Astrocyte of the cerebellum (primary cell): Measurements from ENCODE around the gene CDC5L.
A peak's percentile ranks its signal among the peaks of the same experiment; 100 is the strongest.

Source experiments
- DNase-seq: peaks from one replicate; pipeline ENCODE4 v3.0.0-alpha.2; 2011; ENCODE audit warnings: low read depth
- H3K4me3 ChIP-seq: 2 replicates; pipeline ENCODE4 v1.5.1; 2011; ENCODE audit warnings: mild to moderate bottlenecking, low read depth, low read length, moderate library complexity
- in situ Hi-C: cut with HindIII; loops from 2 replicates; pipeline ENCODE4 v1.10.0; 2017; ENCODE audit warnings: low sequenced_read_pairs
- TF ChIP-seq, protein P1 (sequence below): IDR thresholded peaks from 2 replicates; pipeline ENCODE4 v1.5.1; 2012; ENCODE audit warnings: low read length, low read depth, moderate library complexity, mild to moderate bottlenecking; ENCODE audit errors: missing control alignments

The CDC5L gene

DNA sequence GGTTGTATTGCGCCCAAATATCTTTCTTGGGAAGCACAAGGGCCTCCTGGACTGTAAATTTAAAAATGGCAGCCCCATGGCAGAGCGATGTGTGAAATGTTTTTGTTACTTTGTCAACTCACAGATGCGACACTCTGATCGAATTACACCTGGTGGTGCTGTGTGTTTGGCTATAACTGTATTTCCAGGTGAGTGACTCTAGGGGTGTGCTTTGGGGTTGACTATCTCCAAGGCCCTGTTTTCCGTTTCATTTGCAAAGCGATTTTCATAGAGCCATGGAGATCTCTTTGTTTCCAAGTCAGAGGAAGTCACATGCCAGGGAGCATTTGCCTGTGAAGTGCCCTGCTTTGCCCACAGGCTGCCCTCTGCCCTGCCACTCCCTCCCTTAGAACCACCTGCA is 93.5 kb downstream of the CDC5L start:
- in situ Hi-C loops, result no loop called here
- DNase-seq, result no peak
- H3K4me3 ChIP-seq, result no peak overlapping the region
- TF ChIP-seq, protein P1, sequence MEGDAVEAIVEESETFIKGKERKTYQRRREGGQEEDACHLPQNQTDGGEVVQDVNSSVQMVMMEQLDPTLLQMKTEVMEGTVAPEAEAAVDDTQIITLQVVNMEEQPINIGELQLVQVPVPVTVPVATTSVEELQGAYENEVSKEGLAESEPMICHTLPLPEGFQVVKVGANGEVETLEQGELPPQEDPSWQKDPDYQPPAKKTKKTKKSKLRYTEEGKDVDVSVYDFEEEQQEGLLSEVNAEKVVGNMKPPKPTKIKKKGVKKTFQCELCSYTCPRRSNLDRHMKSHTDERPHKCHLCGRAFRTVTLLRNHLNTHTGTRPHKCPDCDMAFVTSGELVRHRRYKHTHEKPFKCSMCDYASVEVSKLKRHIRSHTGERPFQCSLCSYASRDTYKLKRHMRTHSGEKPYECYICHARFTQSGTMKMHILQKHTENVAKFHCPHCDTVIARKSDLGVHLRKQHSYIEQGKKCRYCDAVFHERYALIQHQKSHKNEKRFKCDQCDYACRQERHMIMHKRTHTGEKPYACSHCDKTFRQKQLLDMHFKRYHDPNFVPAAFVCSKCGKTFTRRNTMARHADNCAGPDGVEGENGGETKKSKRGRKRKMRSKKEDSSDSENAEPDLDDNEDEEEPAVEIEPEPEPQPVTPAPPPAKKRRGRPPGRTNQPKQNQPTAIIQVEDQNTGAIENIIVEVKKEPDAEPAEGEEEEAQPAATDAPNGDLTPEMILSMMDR, result no peak

DNA sequence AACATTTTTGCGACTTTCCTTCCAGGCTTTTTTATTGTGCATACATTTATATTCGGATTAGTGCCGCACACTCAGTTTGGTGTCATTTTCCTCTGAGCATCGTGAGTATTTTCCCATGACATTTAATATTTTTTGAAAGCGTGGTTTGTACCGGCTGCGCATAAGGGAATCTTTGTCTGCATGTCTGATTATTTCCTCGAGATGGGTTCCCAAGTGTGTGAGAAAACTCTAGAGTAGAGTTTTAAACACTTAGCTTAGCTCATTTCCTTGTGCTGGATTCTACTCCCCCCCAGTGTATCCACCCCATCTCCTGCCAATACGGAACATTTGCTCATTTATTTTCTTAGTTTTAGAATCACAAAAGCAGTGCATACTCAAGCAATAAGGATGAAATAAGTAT is 94.3 kb downstream of the CDC5L start:
- no peak overlapping the region for H3K4me3 ChIP-seq
- TF ChIP-seq, protein P1, result no peak
- DNase-seq, result no peak
- in situ Hi-C loops, result no loop called here

DNA sequence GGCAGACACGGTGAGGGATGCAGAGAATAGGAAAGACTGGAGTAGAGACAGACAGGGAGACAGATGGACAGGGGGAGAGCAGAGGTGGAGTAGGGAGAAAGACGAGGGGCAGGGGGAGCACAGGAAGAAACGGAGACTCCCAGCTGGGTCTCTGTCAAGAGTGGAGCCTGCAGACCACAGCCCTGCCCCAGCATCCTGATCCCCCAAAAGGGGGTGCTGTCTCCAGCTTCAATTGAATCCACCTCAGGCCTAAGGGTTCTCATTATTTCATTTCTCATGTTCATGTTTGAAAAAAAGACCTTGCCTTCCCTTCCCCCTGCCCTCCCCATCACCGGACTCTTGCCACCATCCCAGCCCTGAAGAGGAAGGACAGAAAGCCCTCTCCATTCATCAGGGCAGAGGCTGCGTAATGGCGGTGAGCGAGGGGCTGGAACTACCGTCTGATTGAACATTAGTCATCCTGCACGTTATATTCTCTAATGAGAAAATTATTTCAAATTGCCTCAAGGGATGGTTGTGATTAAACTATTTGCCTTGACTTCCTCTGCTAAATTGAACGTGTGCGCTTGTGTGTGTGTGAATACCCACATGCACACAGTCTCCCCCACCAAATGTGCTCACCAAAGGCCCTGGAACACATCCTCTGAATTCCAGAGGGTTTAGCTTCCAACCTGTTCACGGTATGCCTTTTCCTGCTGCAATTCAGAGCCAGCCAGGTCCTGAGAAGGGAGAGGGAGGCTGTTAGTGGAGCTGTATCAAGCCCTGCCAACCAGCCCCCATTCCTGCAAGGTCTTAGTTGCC is 98.3 kb downstream of the CDC5L start:
- no peak for DNase-seq
- H3K4me3 ChIP-seq, result no peak overlapping the region
- in situ Hi-C loops, result no loop called here
- TF ChIP-seq, protein P1, result no peak

DNA sequence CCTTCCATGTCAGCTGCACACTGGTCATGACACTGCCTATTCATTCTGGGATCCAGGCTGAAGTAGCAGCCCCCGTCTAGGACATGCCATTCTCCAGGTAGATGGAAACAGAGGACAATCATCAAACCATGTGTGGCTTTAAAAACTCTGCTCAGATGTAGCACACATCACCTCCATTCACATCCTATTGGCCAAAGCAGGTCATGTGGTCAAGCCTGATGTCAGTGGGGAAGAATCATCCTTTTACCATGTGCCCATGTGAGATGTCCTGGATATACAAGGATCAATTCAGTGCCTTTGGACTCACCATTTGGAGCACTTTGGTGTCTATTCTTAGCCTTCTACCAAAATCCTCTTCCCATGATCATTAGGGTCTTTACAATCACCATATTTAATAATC is 99.5 kb downstream of the CDC5L start:
- in situ Hi-C loops, result no loop called here
- no peak overlapping the region for H3K4me3 ChIP-seq
- DNase-seq, result no peak
- TF ChIP-seq, protein P1, result no peak

DNA sequence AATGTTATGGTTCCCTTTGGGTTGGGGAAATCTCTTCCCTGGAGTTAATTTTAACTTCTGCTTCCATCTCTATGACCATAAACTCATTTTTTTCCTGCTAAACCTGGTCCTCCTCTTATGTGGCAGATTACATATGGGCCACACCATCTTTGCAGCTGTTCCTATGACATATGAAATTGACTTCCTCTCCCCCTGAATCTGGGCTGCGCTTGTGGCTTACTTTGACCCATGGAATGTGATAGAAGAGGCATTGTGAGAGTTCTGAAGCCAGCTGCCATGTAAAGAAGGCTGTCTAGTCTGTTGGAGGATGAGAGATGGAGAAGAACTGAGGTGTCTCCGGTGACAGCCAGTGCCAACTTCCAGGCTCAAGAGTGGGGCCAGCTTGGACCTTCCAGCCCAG is 100.1 kb downstream of the CDC5L start:
- in situ Hi-C loops, result no loop called here
- TF ChIP-seq, protein P1, result no peak
- no peak overlapping the region for H3K4me3 ChIP-seq
- no peak for DNase-seq

DNA sequence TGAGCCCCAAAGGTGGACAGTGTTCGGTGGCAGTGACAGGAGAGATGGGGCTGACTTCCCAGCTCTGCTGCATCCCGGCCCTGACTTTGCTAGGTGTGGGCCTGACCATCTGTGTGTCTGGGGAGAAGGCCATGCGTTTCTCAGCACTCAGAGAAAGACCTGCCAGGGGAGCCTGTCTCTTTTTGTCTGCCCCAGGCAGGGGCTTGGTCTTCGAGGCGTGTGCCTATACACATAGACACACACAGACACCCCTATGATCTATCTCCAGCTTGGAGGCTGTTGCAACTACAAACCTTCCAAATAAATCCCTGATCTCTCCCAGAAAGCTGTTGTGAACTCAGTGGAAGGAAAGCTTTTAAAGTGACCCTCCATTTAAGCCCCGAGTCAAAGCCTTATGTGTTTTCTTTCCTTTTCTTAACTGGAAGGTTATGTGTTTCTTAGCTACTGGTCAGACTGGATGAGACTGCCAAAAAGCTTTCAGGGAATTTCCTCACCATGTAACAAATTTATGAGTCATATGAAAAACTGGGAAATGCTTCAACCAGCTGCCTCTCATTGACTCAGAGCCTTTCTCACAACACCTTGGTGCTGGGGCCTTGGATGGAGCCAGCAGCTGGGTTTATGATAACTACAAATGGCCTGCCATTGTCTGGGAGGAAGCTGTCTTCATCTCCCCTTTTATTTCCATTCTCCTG is 102.6 kb downstream of the CDC5L start:
- TF ChIP-seq, protein P1, result no peak
- in situ Hi-C loops, result no loop called here
- H3K4me3 ChIP-seq, result no peak overlapping the region
- peak; percentile 98 for DNase-seq
